ENCODE measurements around the gene AQP6. TPM values are rescaled to one million over a fixed set of nuclear protein-coding genes. Genes with fewer than 3 reads are reported as not detected.

Gene AQP6
- total RNA-seq, 2 experiments from 2014 or later: not detected

GRCh38 chr12:49968471-49968870, 4.3 kb upstream of the AQP6 start:
- H3K27ac Mint-ChIP-seq: no peak overlapping the region
- ATAC-seq: no peak
- no peak overlapping the region for H3K4me3 Mint-ChIP-seq
- ChIA-PET POLR2A (no interaction called here), CTCF (interaction anchor here (0.8 to 6.7 kb wide), 23 partner anchors 9 to 244 kb away, joined by 3 to 117 read pairs (median 7); partner anchors contain the start of gene SMARCD1)
- peaks cover 24% of the 10 kb centered on the region for H3K27me3 Mint-ChIP-seq (ENCODE audit: low read depth)
- no peaks in the 10 kb centered on the region for H3K9me3 Mint-ChIP-seq (ENCODE audit: insufficient read depth)
- DNase-seq: no peak
- no peaks in the 10 kb centered on the region for H3K36me3 Mint-ChIP-seq (ENCODE audit: low read depth)
- H3K4me1 Mint-ChIP-seq (ENCODE audit: low read depth): peaks cover 5% of the 10 kb centered on the region

- no peak overlapping the region for H3K4me3 Mint-ChIP-seq
- ATAC-seq (no peak), DNase-seq (no peak)
- ChIA-PET CTCF (interaction anchor here (0.8 to 6.7 kb wide), 14 partner anchors 10 to 179 kb away, joined by 3 to 117 read pairs (median 6); no protein-coding TSS in a partner anchor), POLR2A (no interaction called here)
- peaks cover 5% of the 10 kb centered on the region for H3K4me1 Mint-ChIP-seq (ENCODE audit: low read depth)
- H3K36me3 Mint-ChIP-seq (ENCODE audit: low read depth): no peaks in the 10 kb centered on the region
- peaks cover 18% of the 10 kb centered on the region for H3K27me3 Mint-ChIP-seq (ENCODE audit: low read depth)
- H3K27ac Mint-ChIP-seq: no peak overlapping the region
- H3K9me3 Mint-ChIP-seq (ENCODE audit: insufficient read depth): no peaks in the 10 kb centered on the region
Observed at GRCh38 chr12:49969027-49969426, 3.7 kb upstream of the AQP6 start.

- POLR2A ChIA-PET: no interaction called here
- Mint-ChIP-seq H3K27ac (no peak overlapping the region), H3K36me3 (ENCODE audit: low read depth) (no peaks in the 10 kb centered on the region), H3K9me3 (ENCODE audit: insufficient read depth) (no peaks in the 10 kb centered on the region), H3K27me3 (ENCODE audit: low read depth) (peaks cover 11% of the 10 kb centered on the region), H3K4me3 (no peak overlapping the region), H3K4me1 (ENCODE audit: low read depth) (peaks cover 5% of the 10 kb centered on the region)
- CTCF ChIA-PET: interaction anchor here (1.1 to 6.7 kb wide), 8 partner anchors 11 to 178 kb away, joined by 3 to 117 read pairs (median 6); no protein-coding TSS in a partner anchor
- DNase-seq (no peak), ATAC-seq (no peak)
Observed at GRCh38 chr12:49969651-49970429, 2.9 kb upstream of the AQP6 start.

- Mint-ChIP-seq H3K27ac (no peak overlapping the region), H3K4me3 (no peak overlapping the region), H3K36me3 (ENCODE audit: low read depth) (no peaks in the 10 kb centered on the region), H3K4me1 (ENCODE audit: low read depth) (peaks cover 5% of the 10 kb centered on the region), H3K27me3 (ENCODE audit: low read depth) (peaks cover 9% of the 10 kb centered on the region), H3K9me3 (ENCODE audit: insufficient read depth) (no peaks in the 10 kb centered on the region)
- no peak for DNase-seq
- CTCF ChIA-PET: interaction anchor here (1.9 to 6.7 kb wide), 4 partner anchors 10 to 68 kb away, joined by 5 to 117 read pairs (median 57); no protein-coding TSS in a partner anchor
- ATAC-seq: no peak
- POLR2A ChIA-PET: no interaction called here
Observed at GRCh38 chr12:49970658-49971057, 2.1 kb upstream of the AQP6 start.

GRCh38 chr12:49971141-49971540, 1.6 kb upstream of the AQP6 start:
- H3K27me3 Mint-ChIP-seq (ENCODE audit: low read depth): peaks cover 7% of the 10 kb centered on the region
- ChIA-PET POLR2A (no interaction called here), CTCF (interaction anchor here (2.8 kb wide), 1 partner anchor 25 kb away, joined by 11 read pairs; no protein-coding TSS in a partner anchor)
- ATAC-seq: no peak
- H3K27ac Mint-ChIP-seq: no peak overlapping the region
- H3K36me3 Mint-ChIP-seq (ENCODE audit: low read depth): no peaks in the 10 kb centered on the region
- H3K9me3 Mint-ChIP-seq (ENCODE audit: insufficient read depth): no peaks in the 10 kb centered on the region
- no peak overlapping the region for H3K4me3 Mint-ChIP-seq
- H3K4me1 Mint-ChIP-seq (ENCODE audit: low read depth): peaks cover 5% of the 10 kb centered on the region
- DNase-seq: no peak

GRCh38 chr12:49972129-49972528, 618 bp upstream of the AQP6 start:
- H3K27me3 Mint-ChIP-seq (ENCODE audit: low read depth): peaks cover 6% of the 10 kb centered on the region
- no peak for DNase-seq
- no peaks in the 10 kb centered on the region for H3K36me3 Mint-ChIP-seq (ENCODE audit: low read depth)
- CTCF ChIA-PET: interaction anchor here (0.9 to 2.8 kb wide), 2 partner anchors 26 to 29 kb away, joined by 3 to 11 read pairs; no protein-coding TSS in a partner anchor
- no peak for ATAC-seq
- no peak overlapping the region for H3K27ac Mint-ChIP-seq
- H3K4me3 Mint-ChIP-seq: no peak overlapping the region
- peaks cover 2% of the 10 kb centered on the region for H3K4me1 Mint-ChIP-seq (ENCODE audit: low read depth)
- H3K9me3 Mint-ChIP-seq (ENCODE audit: insufficient read depth): no peaks in the 10 kb centered on the region
- POLR2A ChIA-PET: no interaction called here

GRCh38 chr12:49973361-49973830, 649 bp downstream of the AQP6 start:
- H3K36me3 Mint-ChIP-seq (ENCODE audit: low read depth): no peaks in the 10 kb centered on the region
- no peak overlapping the region for H3K4me3 Mint-ChIP-seq
- H3K4me1 Mint-ChIP-seq (ENCODE audit: low read depth): no peaks in the 10 kb centered on the region
- DNase-seq (no peak), ATAC-seq (no peak)
- ChIA-PET CTCF (interaction anchor here (2.8 kb wide), 1 partner anchor 28 kb away, joined by 11 read pairs; no protein-coding TSS in a partner anchor), POLR2A (no interaction called here)
- no peaks in the 10 kb centered on the region for H3K9me3 Mint-ChIP-seq (ENCODE audit: insufficient read depth)
- H3K27me3 Mint-ChIP-seq (ENCODE audit: low read depth): peaks cover 3% of the 10 kb centered on the region
- no peak overlapping the region for H3K27ac Mint-ChIP-seq

- DNase-seq: no peak
- Mint-ChIP-seq H3K27ac (no peak overlapping the region), H3K36me3 (ENCODE audit: low read depth) (no peaks in the 10 kb centered on the region), H3K27me3 (ENCODE audit: low read depth) (no peaks in the 10 kb centered on the region), H3K4me1 (ENCODE audit: low read depth) (no peaks in the 10 kb centered on the region), H3K9me3 (ENCODE audit: insufficient read depth) (no peaks in the 10 kb centered on the region), H3K4me3 (no peak overlapping the region)
- ChIA-PET POLR2A (no interaction called here), CTCF (no interaction called here)
- ATAC-seq: no peak
Observed at GRCh38 chr12:49974231-49974675, 1.5 kb downstream of the AQP6 start.

- Mint-ChIP-seq H3K27ac (no peak overlapping the region), H3K4me1 (ENCODE audit: low read depth) (no peaks in the 10 kb centered on the region), H3K36me3 (ENCODE audit: low read depth) (no peaks in the 10 kb centered on the region), H3K9me3 (ENCODE audit: insufficient read depth) (no peaks in the 10 kb centered on the region), H3K4me3 (no peak overlapping the region), H3K27me3 (ENCODE audit: low read depth) (no peaks in the 10 kb centered on the region)
- CTCF ChIA-PET: no interaction called here
- ATAC-seq (no peak), DNase-seq (no peak)
- POLR2A ChIA-PET: no interaction called here
Observed at GRCh38 chr12:49974677-49975317, 2.0 kb downstream of the AQP6 start.

- no peaks in the 10 kb centered on the region for H3K9me3 Mint-ChIP-seq (ENCODE audit: insufficient read depth)
- ChIA-PET POLR2A (no interaction called here), CTCF (interaction anchor here (0.9 to 1.4 kb wide), 2 partner anchors 8 to 64 kb away, joined by 4 to 5 read pairs; no protein-coding TSS in a partner anchor)
- no peaks in the 10 kb centered on the region for H3K4me1 Mint-ChIP-seq (ENCODE audit: low read depth)
- no peak for ATAC-seq
- H3K4me3 Mint-ChIP-seq: no peak overlapping the region
- H3K27me3 Mint-ChIP-seq (ENCODE audit: low read depth): no peaks in the 10 kb centered on the region
- no peak overlapping the region for H3K27ac Mint-ChIP-seq
- H3K36me3 Mint-ChIP-seq (ENCODE audit: low read depth): no peaks in the 10 kb centered on the region
- DNase-seq: no peak
Observed at GRCh38 chr12:49975318-49975761, 2.6 kb downstream of the AQP6 start.

- DNase-seq (no peak), ATAC-seq (no peak)
- ChIA-PET CTCF (interaction anchor here (1.4 to 8.3 kb wide), 2 partner anchors 9 to 63 kb away, joined by 5 to 117 read pairs; no protein-coding TSS in a partner anchor), POLR2A (no interaction called here)
- no peak overlapping the region for H3K27ac Mint-ChIP-seq
- H3K9me3 Mint-ChIP-seq (ENCODE audit: insufficient read depth): no peaks in the 10 kb centered on the region
- H3K4me1 Mint-ChIP-seq (ENCODE audit: low read depth): no peaks in the 10 kb centered on the region
- H3K36me3 Mint-ChIP-seq (ENCODE audit: low read depth): no peaks in the 10 kb centered on the region
- no peaks in the 10 kb centered on the region for H3K27me3 Mint-ChIP-seq (ENCODE audit: low read depth)
- no peak overlapping the region for H3K4me3 Mint-ChIP-seq
Observed at GRCh38 chr12:49976557-49976956, 3.8 kb downstream of the AQP6 start.

- POLR2A ChIA-PET: no interaction called here
- Mint-ChIP-seq H3K9me3 (ENCODE audit: insufficient read depth) (no peaks in the 10 kb centered on the region), H3K4me3 (no peak overlapping the region)
Observed at GRCh38 chr12:49978125-49978524, 5.4 kb downstream of the AQP6 start.

More at GRCh38 chr12:49978125-49978524, 5.4 kb downstream of the AQP6 start:
- Mint-ChIP-seq H3K4me1 (ENCODE audit: low read depth) (no peaks in the 10 kb centered on the region), H3K27me3 (ENCODE audit: low read depth) (no peaks in the 10 kb centered on the region), H3K36me3 (ENCODE audit: low read depth) (no peaks in the 10 kb centered on the region), H3K27ac (no peak overlapping the region)
- ATAC-seq (no peak), DNase-seq (no peak)
- CTCF ChIA-PET: interaction anchor here (0.8 to 8.3 kb wide), 5 partner anchors 10 to 134 kb away, joined by 3 to 117 read pairs (median 3); partner anchors contain the start of gene COX14
